HG02642 (cell line): Measurements from ENCODE around the gene ZP2.
"Not testable (repeated sequence)": the region's sequence is repeated elsewhere in the genome, so short reads cannot be mapped to it uniquely, and the experiment has no call there.

Source experiments
- ATAC-seq: cut with Tn5 transposase; IDR thresholded peaks from one replicate; pipeline ENCODE4 v1.9.1; 2021; ENCODE audit warnings: mild to moderate bottlenecking; ENCODE audit not compliant: unreplicated experiment, poor library complexity

The ZP2 gene

GRCh38 chr16:21218153-21218552 is 6.8 kb upstream of the ZP2 start:
- no peak for ATAC-seq

- ATAC-seq = no peak
Observed at GRCh38 chr16:21217121-21217520, 5.7 kb upstream of the ZP2 start.

GRCh38 chr16:21214086-21214485 is 2.7 kb upstream of the ZP2 start:
- ATAC-seq = no peak

DNA sequence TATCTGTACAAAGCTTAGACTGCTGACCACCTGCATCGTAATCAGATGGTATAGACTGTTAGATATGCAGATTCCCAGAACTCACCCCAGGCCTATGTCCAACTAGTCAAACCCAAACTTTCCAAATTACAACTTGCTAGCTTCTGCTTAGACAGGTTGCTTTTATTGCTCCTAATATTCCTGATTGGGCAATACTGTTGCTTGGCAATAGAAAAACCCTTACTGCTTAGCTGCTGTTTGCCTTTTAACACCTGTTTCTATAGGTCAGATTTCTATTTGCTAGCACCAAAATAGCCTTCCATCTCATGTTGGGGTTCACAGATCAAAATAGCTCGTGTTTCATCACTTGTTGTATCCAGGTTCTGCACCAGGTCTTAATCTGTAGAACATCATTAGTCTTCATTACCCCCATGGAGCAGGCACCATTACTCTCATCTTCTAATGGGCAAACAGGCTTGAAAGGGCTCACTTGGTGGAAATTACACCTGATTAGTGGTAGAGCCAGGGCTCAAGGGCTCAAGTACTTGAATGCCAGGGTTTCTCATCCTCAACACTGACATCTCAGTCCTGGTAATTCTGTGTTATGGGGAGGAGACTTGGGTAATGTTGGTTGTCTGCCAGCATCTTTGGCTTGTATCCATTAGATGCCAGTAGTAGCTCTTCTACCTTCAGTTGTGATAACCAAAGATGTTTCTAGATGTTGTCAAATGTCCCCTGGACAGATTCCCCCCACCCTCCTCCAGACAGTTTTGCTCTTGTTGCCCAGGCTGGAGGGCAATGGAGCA is 2.7 kb downstream of the ZP2 start:
- no peak for ATAC-seq

GRCh38 chr16:21206550-21206949 is 4.8 kb downstream of the ZP2 start:
- ATAC-seq = no peak

GRCh38 chr16:21205303-21205702 is 6.1 kb downstream of the ZP2 start:
- no peak for ATAC-seq

- no peak for ATAC-seq
Observed at GRCh38 chr16:21203155-21203797, 8.1 kb downstream of the ZP2 start.

DNA sequence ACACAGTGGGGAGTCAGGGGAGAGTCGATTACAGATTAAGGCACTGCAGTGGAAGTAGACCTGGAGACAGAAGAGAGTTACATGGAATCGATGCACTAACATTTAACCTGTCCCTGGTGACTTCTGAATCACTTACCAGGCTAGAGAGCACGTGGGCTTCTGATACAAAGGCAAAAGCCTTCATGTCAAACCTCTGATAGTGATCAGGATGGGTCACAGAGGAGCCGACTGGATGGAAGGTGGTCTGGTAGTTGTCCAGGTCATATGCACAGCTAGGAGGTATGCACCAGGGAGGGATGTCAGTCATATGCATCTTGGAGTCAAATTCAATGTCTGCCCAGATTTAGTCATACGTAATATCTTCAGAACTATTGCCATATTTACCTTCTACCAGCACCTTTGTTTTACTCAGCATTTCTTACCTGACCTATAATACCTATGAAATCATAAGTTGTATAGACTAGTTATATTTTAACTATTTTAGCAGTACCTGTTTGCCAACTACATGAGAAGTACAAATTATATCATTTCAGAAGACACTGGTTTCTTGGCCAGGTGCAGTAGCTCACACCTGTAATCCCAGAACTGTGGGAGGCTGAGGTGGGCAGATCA is 11.7 kb downstream of the ZP2 start:
- ATAC-seq = no peak

GRCh38 chr16:21197621-21198020 is 13.8 kb downstream of the ZP2 start:
- no peak for ATAC-seq

GRCh38 chr16:21197112-21197511 is 14.3 kb downstream of the ZP2 start:
- ATAC-seq = no peak

DNA sequence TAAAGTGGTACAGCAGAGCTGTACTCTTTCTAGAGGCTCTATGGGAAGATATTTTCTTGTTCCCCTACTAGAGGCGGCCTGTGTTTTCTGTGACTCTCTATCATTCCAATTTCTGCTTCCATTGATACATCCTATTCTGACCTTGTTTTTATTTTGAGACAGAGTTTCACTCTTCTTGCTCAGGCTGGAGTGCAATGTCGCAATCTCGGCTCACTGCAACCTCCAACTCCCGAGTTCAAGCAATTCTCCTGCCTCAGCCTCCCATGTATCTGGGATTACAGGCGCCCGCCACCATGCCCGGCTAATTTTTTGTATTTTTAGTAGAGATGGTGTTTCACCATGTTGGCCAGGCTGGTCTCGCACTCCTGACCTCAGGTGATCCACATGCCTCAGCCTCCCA is 16.0 kb downstream of the ZP2 start:
- not testable (repeated sequence) for ATAC-seq

GRCh38 chr16:21194771-21195301 is 16.5 kb downstream of the ZP2 start:
- no peak for ATAC-seq

- no peak for ATAC-seq
Observed at GRCh38 chr16:21192991-21193390, 18.4 kb downstream of the ZP2 start.

GRCh38 chr16:21190599-21190998 is 20.8 kb downstream of the ZP2 start:
- ATAC-seq = no peak

DNA sequence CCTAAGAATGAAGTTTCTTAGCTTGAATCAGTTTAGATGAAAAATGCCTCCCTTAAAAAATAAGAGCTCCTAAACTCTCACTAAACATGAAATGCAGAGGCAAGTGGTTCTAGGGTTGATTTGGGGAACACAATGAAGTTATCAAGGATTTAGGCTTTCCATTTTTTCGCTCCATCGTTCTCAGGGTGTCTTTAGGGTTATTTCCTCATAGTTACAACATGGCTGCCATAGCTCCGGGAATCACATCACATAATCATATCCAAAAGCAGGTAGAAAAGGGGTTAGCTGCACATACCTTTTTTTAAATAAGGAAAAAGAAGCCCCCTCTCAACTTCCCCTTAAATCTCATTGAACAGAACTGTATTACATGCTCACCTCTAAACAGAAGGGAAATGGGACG is 21.4 kb downstream of the ZP2 start:
- no peak for ATAC-seq

- no peak for ATAC-seq
Observed at GRCh38 chr16:21189311-21189710, 22.1 kb downstream of the ZP2 start.

- ATAC-seq = no peak
Observed at GRCh38 chr16:21186326-21186691, 25.1 kb downstream of the ZP2 start.

GRCh38 chr16:21185659-21186325 is 25.6 kb downstream of the ZP2 start:
- ATAC-seq = no peak

GRCh38 chr16:21184834-21185233 is 26.5 kb downstream of the ZP2 start:
- no peak for ATAC-seq

GRCh38 chr16:21183995-21184394 is 27.4 kb downstream of the ZP2 start:
- ATAC-seq = no peak

DNA sequence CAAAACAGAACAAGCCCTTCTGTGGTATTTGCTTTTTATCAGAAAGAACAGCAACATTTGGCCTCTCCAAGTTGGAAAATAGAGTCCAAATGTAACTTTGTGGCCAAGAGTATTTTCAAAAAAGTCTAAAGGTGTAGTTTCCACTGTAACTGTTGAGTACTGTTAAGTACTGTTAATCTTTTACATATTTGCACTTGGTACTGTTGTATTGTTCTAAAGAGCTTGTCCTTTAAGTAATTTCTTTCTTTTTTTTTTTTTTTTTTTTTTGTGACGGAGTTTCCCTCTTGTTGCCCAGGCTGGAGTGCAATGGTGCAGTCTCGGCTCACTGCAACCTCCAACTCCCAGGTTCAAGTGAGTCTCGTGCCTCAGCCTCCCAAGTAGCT is 31.4 kb downstream of the ZP2 start:
- ATAC-seq = no peak
